IPS-18c (cell line): Measurements from ENCODE around the gene CFL1.

Experiments
- H3K4me3 ChIP-seq: 2 replicates; pipeline ENCODE4 v1.7.0; 2013; ENCODE audit warnings: low read depth, mild to moderate bottlenecking, low read length, moderate library complexity; ENCODE audit not compliant: insufficient read depth
- H3K9me3 ChIP-seq: one replicate; pipeline ENCODE4 v1.6.1; 2013; ENCODE audit warnings: mild to moderate bottlenecking, low read length, moderate library complexity; ENCODE audit not compliant: control insufficient read depth, insufficient read depth

Gene CFL1

DNA sequence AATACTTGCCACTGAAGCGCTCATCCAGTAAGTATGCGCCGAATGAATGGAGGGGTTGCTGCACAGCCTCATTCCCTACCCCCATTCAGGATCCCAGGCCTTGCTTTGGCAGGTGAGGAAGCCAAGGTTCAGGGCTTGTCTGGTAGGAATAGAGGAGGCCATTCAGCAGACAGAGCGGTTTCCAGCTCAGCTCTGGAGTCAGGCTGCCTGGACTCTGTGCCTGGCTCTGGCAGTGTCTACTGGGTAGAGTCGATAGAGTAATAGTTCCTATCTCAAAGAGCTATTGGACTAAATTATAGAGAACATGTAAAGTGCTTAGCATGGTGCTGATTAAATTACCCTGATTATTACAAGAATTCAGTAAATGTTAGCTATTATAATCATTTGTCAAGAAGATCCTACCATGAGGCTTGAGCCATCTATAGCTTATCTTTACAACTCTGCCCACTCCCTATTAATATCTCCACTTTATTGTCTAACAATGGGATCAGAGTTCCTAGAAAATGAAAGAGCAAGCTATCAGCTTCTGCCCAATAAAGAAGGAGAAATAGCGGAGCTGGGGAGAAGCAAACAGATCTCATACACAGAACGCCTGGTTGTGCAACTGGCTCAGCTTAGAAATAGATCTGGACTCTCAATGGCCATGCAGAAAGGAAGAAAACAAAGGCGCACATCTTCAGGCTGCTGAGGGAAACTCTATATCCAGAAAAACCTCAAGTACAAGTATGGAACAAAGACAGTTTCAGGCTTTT lies 30.8 kb downstream of the CFL1 start:
- H3K9me3 ChIP-seq: no peaks in the 10 kb centered on the region
- H3K4me3 ChIP-seq: no peak overlapping the region

DNA sequence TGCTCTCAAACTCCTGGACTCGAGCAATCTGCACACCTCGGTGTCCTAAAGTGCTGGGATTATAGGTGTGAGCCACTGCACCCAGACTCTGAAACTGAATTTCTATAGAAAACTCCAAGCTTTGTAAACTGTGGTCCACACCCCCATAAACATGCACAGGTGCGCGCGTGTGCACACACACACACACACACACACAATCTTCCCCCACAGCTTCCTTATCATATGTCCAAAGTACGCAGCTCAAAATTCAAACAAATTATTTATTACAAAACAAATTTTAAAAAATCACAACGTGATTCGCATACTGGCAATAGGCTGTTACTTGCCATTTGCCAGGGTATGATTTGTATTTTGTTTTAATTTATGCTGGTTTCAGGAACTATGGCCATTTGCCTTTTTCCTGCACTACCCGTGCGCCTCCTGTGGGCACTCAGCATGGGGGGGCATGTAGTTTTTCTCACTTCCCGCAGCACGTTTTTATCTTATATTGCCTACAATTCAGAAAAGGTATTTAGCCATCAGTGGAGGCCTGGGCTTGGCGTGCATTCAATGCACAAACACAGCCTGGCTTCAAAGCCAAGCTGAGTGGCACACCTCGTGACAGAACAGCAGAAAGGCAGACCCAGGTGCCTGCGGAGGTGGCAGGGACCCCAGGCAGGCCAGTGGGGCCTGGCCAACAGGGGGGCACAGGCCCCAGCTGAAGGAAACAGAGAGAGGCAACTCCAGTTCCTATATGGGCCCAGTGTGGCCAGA lies 35.0 kb downstream of the CFL1 start:
- Histone ChIP-seq H3K9me3 (peaks cover 2% of the 10 kb centered on the region), H3K4me3 (no peak overlapping the region)

DNA sequence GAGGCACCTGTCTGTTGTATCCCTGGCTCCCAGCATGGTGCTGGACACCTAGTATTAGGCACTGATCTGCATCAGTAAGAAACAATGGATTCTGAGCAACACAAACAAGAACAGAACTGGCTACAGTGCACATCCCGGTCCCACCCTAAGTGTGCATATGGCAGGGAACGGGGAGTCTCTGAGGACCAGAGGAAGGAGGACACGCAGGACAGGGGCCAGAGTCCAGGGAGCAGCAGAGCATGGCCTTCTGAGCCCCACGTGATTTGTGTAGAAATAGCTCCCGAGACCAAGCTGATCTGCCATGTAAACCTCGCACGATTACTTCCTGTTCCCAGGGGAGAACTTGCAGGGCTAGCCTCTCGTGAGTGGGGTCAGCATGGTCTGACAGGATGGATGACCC lies 36.9 kb downstream of the CFL1 start:
- H3K9me3 ChIP-seq: peaks cover 2% of the 10 kb centered on the region
- H3K4me3 ChIP-seq: no peak overlapping the region

DNA sequence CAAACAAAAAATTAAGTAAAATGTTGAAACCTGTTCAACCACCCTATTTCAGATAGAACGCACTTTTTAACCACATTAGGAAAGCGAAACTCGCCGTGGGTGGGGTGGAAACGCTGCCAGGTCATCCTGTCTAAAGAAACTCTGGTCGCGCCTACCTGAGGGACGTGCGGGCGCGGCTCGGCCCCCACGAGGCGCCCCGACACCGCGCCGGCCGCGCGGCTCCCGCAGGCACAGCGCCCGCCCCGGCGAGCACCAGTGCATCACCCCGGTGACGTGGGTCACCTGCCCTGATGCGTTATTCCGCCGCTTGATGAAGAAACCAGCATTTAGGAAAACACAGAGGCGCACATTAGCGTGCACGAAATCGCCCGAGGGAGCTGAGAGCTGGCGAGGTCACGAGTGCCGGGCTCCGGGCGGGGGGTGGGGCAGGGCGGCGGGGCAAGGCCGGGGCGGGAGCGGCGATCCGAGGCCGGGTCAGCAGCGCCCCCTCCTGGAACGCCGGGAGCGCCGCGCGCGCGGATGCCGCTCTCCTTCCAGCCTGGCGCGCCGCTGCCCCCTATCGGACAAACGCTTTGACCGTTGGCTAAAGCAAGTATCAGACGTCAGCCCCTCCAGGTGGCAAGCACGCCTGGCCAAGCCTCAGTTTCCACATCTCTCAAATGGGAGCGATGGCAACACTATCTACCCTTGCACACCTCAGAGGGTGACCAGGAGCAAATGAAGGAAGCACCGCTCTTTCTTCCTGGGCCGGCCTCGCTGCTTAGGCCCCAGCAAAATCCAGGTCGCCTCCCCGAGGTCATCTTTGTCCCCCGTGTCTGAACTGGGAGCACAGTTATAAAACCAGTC lies 39.9 kb downstream of the CFL1 start:
- H3K9me3 ChIP-seq: peaks cover 2% of the 10 kb centered on the region
- peak overlapping the region; percentile 59 for H3K4me3 ChIP-seq

DNA sequence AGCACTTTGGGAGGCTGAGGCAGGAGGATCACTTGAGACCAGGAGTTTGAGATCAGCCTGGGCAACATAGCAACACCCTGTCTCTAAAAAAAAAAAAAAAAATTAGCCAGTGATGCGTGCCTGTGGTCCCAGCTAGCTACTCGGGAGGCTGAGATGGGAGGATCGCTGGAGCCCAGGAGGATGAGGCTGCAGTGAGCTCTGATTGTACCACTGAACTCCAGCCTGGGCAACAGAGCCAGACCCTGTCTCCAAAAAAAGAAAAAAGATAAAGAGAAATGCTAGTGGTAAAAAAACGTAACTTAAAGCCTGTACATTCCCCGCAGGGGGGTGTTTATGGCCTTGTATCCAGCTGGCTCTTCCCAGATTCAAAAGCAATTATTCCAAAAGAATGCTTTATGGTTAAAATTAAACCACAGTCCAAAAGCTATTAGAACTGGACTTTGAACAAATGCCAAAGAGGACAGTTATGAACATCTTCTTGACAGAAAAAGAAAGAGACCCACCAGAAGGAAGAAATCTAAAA lies 40.6 kb downstream of the CFL1 start:
- Histone ChIP-seq H3K9me3 (peaks cover 2% of the 10 kb centered on the region), H3K4me3 (peak overlapping the region; percentile 59; the same call in 1 of the 2 replicates)

DNA sequence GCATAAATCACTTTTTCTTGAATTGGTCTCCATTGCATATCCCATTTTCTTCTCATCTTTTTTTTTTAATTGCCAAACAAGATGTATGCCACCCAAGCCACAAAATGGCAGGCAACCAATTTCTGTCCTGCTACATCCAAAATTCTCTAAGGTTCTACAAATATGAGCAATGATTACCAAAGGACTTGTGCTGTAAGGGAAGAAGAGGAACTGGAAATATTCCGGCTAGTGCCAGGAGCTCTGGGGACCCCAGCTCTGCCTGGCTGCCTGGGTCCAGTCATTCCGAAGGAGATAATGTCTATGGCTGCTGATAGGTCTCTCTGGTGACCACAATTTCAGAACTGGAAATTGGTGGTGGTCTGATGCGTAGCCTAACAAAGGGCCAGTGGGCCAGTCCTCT lies 41.3 kb downstream of the CFL1 start:
- Histone ChIP-seq H3K9me3 (peaks cover 2% of the 10 kb centered on the region), H3K4me3 (no peak overlapping the region)

DNA sequence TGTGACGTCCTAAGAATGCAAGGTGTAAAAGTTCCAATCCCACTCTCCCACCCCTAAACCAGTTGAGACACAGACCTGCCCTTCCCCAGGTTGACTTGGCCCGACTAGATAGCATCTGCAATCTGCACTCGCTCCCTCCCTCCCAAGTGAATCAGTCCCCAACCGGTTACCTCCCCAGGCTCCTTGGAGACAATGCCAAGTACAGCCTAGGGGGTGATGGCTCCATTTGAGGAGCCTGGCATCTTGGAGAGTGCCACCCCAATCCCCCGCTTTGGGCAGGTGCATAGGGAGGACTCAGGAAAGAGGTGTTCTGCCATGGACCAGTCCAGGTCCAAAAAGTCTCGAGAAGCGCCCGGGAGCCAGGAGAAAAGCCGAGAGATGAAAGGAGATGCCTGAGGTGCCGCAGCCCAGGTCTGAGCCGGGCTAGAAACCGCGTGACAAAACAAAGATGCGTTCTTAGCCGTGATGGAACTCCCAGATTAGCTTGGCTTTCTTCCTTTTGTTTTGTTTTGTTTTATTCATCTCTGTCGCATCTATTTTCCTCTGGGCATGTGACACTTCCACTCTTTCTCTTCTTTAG lies 42.9 kb downstream of the CFL1 start:
- peaks cover 2% of the 10 kb centered on the region for H3K9me3 ChIP-seq
- H3K4me3 ChIP-seq: no peak overlapping the region

DNA sequence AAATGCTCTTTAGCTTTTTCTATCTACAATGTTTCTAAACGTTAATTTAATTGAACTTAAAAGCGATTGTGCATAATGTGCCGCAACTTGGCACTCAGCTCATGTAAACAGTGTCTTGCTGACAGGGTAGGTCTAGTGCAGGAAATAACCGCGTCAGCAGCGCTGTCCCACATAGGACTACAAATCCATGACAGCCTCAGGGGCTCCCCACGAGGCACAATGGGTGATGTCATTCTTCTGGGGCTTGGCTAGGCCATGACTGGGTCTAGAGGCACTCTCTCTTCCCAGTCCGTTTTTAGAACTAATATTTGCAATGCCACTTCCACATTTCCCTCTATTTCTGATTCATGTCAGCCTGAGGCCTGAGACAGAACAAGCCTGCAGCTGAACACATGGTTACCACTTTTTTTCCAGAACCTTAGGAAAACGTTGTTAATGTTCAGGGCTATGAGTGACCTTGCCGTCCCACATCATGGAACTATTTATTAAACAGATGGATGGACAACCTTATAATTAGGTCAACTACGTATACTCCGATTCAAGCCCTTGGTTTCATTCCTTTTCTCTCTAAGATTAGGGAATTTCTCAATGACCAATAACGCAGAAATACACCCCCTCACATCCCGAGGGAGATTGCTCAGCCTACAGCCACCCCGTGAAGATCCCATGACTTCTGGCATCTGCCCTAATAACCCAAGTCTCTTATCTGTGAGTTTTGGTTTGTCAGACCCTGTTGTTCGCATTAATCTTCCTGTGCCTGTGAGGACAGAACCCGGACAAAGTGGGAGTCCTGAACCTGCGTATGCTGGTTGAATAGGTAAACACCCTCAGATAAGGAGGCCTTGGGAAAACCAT lies 43.6 kb downstream of the CFL1 start:
- no peaks in the 10 kb centered on the region for H3K9me3 ChIP-seq
- H3K4me3 ChIP-seq: no peak overlapping the region

DNA sequence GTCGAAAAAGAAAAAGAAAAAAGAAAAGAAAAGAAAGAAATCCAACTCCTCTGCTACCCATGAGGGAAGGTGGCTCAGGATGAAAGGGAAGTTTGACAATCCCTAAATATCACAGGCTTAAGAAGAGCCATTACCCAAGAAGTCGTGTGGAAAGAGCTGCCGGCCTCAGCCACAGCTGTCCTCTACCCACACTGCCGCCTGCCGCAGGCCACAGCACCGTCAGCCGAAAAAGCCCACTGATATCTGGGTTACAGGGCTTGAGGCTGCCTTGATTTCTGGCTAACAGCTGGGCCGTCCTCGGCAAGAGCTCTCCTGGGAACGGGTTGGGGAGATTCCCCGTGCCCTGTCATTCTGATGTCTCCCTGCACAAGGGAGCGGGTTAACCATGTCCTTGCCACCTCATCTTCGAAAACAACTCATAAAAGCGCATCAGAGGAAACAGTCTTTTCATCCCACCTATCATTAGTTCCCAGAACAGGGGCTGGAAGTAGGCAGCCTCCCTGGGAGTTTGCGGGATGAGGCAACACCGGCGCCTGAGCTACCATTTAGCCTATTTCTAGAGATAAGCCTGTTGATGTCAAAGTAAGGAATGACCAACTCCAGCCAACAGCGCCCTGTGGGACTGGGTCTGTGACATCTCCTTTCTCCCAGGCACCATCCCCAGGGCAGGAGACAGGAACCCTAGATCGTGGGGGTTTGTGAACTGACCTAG lies 46.1 kb downstream of the CFL1 start:
- H3K4me3 ChIP-seq: no peak overlapping the region
- H3K9me3 ChIP-seq: no peaks in the 10 kb centered on the region

DNA sequence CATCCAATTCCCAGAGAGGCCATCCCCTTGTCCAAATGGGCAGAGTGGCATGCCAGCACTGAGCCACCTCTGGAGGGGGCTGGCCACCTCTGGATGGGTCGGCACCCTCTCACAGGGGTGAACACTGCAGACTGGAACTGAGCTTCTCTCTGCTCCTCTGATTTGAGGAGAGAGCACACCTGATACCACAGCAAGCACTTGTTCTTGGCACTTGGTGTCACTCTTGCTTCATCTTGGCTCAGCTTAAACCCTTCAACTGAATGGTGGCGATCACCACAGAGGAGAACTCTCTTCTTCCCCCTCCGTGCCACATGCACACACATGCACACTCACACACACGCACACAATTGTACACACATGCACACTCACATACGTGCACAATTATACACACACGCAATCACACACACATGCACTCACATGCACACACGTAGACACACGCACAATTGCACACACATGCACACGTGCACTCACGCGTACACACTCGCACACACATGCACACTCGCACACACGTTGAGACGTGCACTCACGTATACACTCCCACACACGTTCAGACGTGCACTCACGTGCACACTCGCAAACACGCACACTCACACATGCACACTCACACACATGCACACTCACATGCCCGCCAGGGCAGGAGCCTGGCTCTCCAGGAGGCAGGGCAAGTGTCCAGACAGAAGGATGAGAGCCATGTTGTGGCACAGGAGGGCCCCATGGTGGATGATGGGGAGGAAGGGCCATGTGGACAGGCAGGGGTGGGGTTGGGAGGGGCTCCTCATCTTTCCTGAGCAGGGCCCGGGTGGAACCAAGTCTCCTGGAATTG lies 47.7 kb downstream of the CFL1 start:
- no peaks in the 10 kb centered on the region for H3K9me3 ChIP-seq
- no peak overlapping the region for H3K4me3 ChIP-seq

DNA sequence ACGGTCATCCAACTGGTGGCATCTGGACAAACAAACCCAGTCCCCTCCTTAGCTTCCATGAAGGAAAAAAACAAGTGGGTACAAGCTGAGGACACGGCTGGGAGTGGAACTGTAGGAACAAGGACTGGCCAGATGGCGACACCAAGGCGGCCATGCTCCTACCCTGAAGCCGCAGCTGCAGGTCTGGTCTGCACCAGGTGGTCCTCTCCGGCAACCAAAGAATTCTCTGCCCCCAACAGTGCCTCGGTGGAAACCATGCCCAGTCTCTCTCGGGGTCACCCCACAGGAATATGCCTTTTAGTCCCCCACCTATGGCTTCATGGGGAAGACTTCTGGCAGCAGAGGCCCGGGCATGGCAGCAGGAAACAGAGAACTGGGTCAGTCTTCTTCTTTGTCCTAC lies 48.5 kb downstream of the CFL1 start:
- Histone ChIP-seq H3K4me3 (no peak overlapping the region), H3K9me3 (no peaks in the 10 kb centered on the region)

DNA sequence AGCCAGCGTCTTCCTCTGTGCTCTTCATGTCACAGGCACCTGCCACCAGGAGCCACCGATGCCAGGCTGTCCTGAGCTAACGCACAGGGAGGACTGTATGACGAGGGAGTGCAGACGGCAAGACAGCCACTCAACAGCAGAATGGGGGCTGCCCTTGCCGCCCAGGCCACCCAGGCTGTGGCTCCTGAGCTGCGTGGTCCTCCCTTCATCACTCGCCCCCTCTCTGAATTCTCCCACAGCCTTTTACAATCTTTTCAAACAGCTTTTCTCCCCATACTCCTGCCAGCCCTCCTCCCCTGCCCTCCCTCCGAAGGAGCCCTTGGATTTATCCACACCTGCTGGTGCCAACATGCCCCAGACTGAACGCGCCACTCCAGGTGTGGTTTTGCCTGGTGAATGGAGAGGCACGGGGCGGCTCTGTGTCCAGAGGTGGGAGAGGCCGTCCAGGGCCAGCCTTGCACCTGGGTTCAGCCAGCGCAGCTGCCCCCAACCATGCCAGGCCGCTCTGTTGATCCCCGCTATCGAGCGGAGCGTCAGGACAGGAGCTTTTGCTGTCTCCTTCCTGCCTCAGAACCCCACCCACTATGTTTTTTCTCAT lies 49.1 kb downstream of the CFL1 start:
- no peaks in the 10 kb centered on the region for H3K9me3 ChIP-seq
- no peak overlapping the region for H3K4me3 ChIP-seq

DNA sequence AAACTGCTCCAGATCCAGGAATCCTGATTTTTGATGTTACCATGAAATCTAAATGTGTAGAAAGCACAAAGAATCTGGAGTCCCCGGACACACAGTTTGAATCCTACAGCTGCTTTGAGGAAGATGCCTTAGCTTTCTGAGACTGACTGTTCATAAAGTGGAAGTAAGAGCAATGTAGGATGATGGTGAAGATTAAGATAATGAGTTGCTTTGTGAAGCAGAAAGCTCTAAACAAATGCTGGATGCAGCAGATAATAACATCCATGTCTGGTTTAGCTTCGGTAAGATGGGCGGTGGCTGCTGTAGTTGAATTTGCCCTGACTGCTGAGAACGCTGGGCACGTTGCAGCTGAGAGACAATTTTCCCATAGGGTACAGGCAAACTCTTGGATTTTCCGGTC lies 51.0 kb downstream of the CFL1 start:
- Histone ChIP-seq H3K9me3 (no peaks in the 10 kb centered on the region), H3K4me3 (no peak overlapping the region)
